ENCODE data around the gene RPP14. TPM values are rescaled to one million over a fixed set of nuclear protein-coding genes. Genes with fewer than 3 reads are reported as not detected.

Gene RPP14
- total and polyA plus RNA-seq, 10 of the 15 experiments (the other 5 are each of a cell fraction or from before 2014, with no cell fraction given), result 9.1 to 21.2 (median 12.7) TPM

DNA sequence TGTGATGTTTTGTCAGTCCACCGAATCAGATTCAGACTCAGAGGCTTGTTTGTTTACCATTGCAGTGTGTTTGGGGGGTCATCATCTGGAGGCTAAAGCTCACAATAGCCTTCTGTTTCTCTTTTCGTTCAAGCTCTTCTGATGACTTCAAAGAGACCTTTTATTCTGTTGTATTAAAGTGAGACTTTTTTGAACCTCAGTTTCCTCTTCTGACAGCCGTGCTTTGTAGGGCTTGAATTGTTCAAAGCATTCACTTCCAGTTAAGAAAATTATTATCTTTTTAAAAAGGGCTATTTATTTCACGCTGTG lies 27.9 kb downstream of the RPP14 start:
- RAD21 ChIA-PET (ENCODE audit: unreplicated experiment), result interaction anchor here (0.9 to 7.5 kb wide), 15 partner anchors 9 to 161 kb away, joined by 3 to 149 read pairs (median 7); partner anchors contain the start of genes HTD2, KCTD6, PDHB and RPP14
- DNase-seq (ENCODE audit: low read depth, low spot score), result no peak
- no peaks in the 10 kb centered on the region for H3K9me3 ChIP-seq (replicated peaks; ENCODE audit: control insufficient read depth, insufficient read depth, low read length)
- H3K36me3 ChIP-seq (ENCODE audit: control insufficient read depth in 2 of 2, insufficient read depth in 2 of 2, low read length in 1 of 2), result no peaks in the 10 kb centered on the region
- H3K79me2 ChIP-seq (ENCODE audit: control insufficient read depth, insufficient read depth, low read length), result peaks cover 10% of the 10 kb centered on the region
- WGBS (ENCODE audit: insufficient coverage, insufficient replicate concordance, low lambda C conversion rate, missing lambda C conversion rate), result 2% methylated on average over 4 of the region's 4 CpGs
- no peaks in the 10 kb centered on the region for H4K20me1 ChIP-seq (ENCODE audit: control insufficient read depth, insufficient read depth)
- H3K4me3 ChIP-seq, result peak overlapping the region; percentile 93
- BruUV-seq (replicated peaks), result TSS peak; percentile 71
- intact Hi-C loops (cut with micrococcal nuclease; ENCODE audit: unreplicated experiment), result no loop called here
- SMC1A ChIA-PET (ENCODE audit: uncharacterized antibody, unreplicated experiment), result interaction anchor here (0.6 to 13.1 kb wide), 18 partner anchors 10 to 166 kb away, joined by 3 to 324 read pairs (median 5); partner anchors contain the start of genes HTD2, KCTD6 and RPP14
- FAIRE-seq, result no peak
- POLR2A ChIA-PET, result interaction anchor here (0.5 to 12.4 kb wide), 7 partner anchors 10 to 146 kb away, joined by 3 to 221 read pairs (median 4); partner anchors contain the start of genes HTD2 and RPP14
- H3K27ac ChIP-seq (ENCODE audit: control insufficient read depth, insufficient read depth), result no peak overlapping the region; the same call in 1 of the 2 replicates
- in situ Hi-C loops (cut with MboI), result no loop called here
- peaks cover 10% of the 10 kb centered on the region; the same call in 1 of the 2 replicates for H3K4me1 ChIP-seq (ENCODE audit: control insufficient read depth, insufficient read depth, low read length)
- ATAC-seq, result no peak
- H3K27me3 ChIP-seq (replicated peaks in 1 of 2; ENCODE audit: control insufficient read depth in 2 of 2, insufficient read depth in 2 of 2, low read length in 1 of 2), result no peaks in the 10 kb centered on the region
- CTCF ChIA-PET, result interaction anchor here (0.7 to 8.9 kb wide), 23 partner anchors 9 to 326 kb away, joined by 3 to 204 read pairs (median 5); partner anchors contain the start of genes FLNB, HTD2, KCTD6 and RPP14
- H3K4me2 ChIP-seq (ENCODE audit: control insufficient read depth, insufficient read depth), result peak overlapping the region; percentile 82
- no peak overlapping the region for H2AFZ ChIP-seq (ENCODE audit: control insufficient read depth, low read depth, low read length)
- no peak overlapping the region for H3K9ac ChIP-seq (ENCODE audit: control insufficient read depth, insufficient read depth, low read length)
- TF ChIP-seq TBL1XR1 (IDR thresholded peaks at IDR 0.05; ENCODE audit: low read depth, low read length) (no peak), CHD1 (IDR thresholded peaks at IDR 0.05; ENCODE audit: low read depth, low read length) (no peak), RAD21 (IDR thresholded peaks at IDR 0.05; ENCODE audit: insufficient read depth, low read depth, low read length) (no peak), SPI1 (IDR thresholded peaks at IDR 0.05; ENCODE audit: borderline replicate concordance, insufficient read depth, low read depth, low read length) (no peak), ETV6 (conservative IDR thresholded peaks at IDR 0.05 in 1 of 2, IDR thresholded peaks at IDR 0.05 in 1 of 2; ENCODE audit: borderline replicate concordance in 1 of 2, low read depth in 1 of 2) (no peak), NFYB (IDR thresholded peaks at IDR 0.05; ENCODE audit: insufficient read depth, low read depth, low read length) (no peak), POLR2A (IDR thresholded peaks at IDR 0.05; ENCODE audit: low read depth, low read length) (no peak), FOS (IDR thresholded peaks at IDR 0.05; ENCODE audit: borderline replicate concordance, extremely low read depth, insufficient read length) (no peak), CHD2 (IDR thresholded peaks at IDR 0.05; ENCODE audit: borderline replicate concordance, low read depth, low read length) (no peak), ZNF24 (IDR thresholded peaks at IDR 0.05) (no peak), DPF2 (IDR thresholded peaks at IDR 0.05) (no peak), RFX5 (IDR thresholded peaks at IDR 0.05; ENCODE audit: low read depth, low read length) (no peak), ZSCAN29 (IDR thresholded peaks at IDR 0.05) (no peak)
- TF ChIP-seq, protein P1, sequence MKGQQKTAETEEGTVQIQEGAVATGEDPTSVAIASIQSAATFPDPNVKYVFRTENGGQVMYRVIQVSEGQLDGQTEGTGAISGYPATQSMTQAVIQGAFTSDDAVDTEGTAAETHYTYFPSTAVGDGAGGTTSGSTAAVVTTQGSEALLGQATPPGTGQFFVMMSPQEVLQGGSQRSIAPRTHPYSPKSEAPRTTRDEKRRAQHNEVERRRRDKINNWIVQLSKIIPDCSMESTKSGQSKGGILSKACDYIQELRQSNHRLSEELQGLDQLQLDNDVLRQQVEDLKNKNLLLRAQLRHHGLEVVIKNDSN (IDR thresholded peaks at IDR 0.05; ENCODE audit: borderline replicate concordance, extremely low read length, insufficient read depth, low read depth, low read length), result no peak
- TF ChIP-seq, protein P2, sequence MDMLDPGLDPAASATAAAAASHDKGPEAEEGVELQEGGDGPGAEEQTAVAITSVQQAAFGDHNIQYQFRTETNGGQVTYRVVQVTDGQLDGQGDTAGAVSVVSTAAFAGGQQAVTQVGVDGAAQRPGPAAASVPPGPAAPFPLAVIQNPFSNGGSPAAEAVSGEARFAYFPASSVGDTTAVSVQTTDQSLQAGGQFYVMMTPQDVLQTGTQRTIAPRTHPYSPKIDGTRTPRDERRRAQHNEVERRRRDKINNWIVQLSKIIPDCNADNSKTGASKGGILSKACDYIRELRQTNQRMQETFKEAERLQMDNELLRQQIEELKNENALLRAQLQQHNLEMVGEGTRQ (IDR thresholded peaks at IDR 0.05; ENCODE audit: borderline replicate concordance, low read depth, low read length), result no peak
- TF ChIP-seq, protein P3, sequence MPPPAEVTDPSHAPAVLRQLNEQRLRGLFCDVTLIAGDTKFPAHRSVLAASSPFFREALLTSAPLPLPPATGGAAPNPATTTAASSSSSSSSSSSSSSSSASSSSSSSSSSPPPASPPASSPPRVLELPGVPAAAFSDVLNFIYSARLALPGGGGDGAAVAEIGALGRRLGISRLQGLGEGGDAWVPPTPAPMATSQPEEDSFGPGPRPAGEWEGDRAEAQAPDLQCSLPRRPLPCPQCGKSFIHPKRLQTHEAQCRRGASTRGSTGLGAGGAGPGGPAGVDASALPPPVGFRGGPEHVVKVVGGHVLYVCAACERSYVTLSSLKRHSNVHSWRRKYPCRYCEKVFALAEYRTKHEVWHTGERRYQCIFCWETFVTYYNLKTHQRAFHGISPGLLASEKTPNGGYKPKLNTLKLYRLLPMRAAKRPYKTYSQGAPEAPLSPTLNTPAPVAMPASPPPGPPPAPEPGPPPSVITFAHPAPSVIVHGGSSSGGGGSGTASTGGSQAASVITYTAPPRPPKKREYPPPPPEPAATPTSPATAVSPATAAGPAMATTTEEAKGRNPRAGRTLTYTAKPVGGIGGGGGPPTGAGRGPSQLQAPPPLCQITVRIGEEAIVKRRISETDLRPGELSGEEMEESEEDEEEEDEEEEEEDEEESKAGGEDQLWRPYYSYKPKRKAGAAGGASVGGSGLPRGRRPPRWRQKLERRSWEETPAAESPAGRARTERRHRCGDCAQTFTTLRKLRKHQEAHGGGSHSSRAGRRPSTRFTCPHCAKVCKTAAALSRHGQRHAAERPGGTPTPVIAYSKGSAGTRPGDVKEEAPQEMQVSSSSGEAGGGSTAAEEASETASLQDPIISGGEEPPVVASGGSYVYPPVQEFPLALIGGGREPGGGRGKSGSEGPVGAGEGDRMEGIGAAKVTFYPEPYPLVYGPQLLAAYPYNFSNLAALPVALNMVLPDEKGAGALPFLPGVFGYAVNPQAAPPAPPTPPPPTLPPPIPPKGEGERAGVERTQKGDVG (CRISPR knock-in tag; IDR thresholded peaks at IDR 0.05), result no peak
- TF ChIP-seq, protein P4, sequence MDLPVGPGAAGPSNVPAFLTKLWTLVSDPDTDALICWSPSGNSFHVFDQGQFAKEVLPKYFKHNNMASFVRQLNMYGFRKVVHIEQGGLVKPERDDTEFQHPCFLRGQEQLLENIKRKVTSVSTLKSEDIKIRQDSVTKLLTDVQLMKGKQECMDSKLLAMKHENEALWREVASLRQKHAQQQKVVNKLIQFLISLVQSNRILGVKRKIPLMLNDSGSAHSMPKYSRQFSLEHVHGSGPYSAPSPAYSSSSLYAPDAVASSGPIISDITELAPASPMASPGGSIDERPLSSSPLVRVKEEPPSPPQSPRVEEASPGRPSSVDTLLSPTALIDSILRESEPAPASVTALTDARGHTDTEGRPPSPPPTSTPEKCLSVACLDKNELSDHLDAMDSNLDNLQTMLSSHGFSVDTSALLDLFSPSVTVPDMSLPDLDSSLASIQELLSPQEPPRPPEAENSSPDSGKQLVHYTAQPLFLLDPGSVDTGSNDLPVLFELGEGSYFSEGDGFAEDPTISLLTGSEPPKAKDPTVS (IDR thresholded peaks at IDR 0.05; ENCODE audit: low read depth, low read length), result no peak

Measured in GM12878 (cell line).